DND-41 (cell line): ENCODE data around the gene CDX1.

Experiments used
- ATAC-seq: fragments of 200-7000 bp; cut with Tn5 transposase; 3 replicates; pipeline ENCODE4 v1.9.1; 2021; ENCODE audit warnings: low read depth; ENCODE audit not compliant: insufficient read depth
- DNase-seq: peaks from one replicate; pipeline ENCODE4 v3.0.0-alpha.2; 2020
- H2AFZ ChIP-seq: 2 replicates; pipeline ENCODE4 v1.6.0; 2012; ENCODE audit warnings: low read depth, low read length
- H3K27ac ChIP-seq: 2 replicates; pipeline ENCODE4 v1.5.1; 2012; ENCODE audit warnings: low read length, inconsistent platforms
- H3K27me3 ChIP-seq: fragments of 200-600 bp; sonication (generic); 2 replicates; pipeline ENCODE4 v1.6.0; 2012; ENCODE audit warnings: low read length, mild to moderate bottlenecking, inconsistent platforms; ENCODE audit not compliant: insufficient read depth, poor library complexity
- H3K36me3 ChIP-seq: 2 replicates; pipeline ENCODE4 v1.5.1; 2012; ENCODE audit warnings: low read length, inconsistent platforms; ENCODE audit not compliant: insufficient read depth
- H3K4me1 ChIP-seq: 2 replicates; pipeline ENCODE4 v1.5.1; 2012; ENCODE audit warnings: mild to moderate bottlenecking, low read length; ENCODE audit not compliant: insufficient read depth
- H3K4me2 ChIP-seq: 2 replicates; pipeline ENCODE4 v1.6.0; 2012; ENCODE audit warnings: mild to moderate bottlenecking, moderate library complexity, low read length, inconsistent platforms; ENCODE audit not compliant: insufficient read depth
- H3K4me3 ChIP-seq, 2 experiments: fragments of 200-600 bp in 1 of 2; shearing (Covaris generic) in 1 of 2; 2 replicates each; pipeline ENCODE4 v1.5.1; 2012 to 2016; ENCODE audit warnings: inconsistent platforms in 2 of 2, low read length in 2 of 2, mild to moderate bottlenecking in 2 of 2, low read depth in 1 of 2, moderate library complexity in 1 of 2
- H3K79me2 ChIP-seq: 2 replicates; pipeline ENCODE4 v1.6.0; 2012; ENCODE audit warnings: low read length, inconsistent platforms; ENCODE audit not compliant: insufficient read depth
- H3K9ac ChIP-seq: 2 replicates; pipeline ENCODE4 v1.6.0; 2012; ENCODE audit warnings: low read depth, mild to moderate bottlenecking, inconsistent platforms, low read length, moderate library complexity
- H3K9me3 ChIP-seq: 2 replicates; pipeline ENCODE4 v1.5.1; 2012; ENCODE audit warnings: low read length, moderate library complexity, mild to moderate bottlenecking, inconsistent platforms; ENCODE audit not compliant: insufficient read depth, severe bottlenecking
- H4K20me1 ChIP-seq: 2 replicates; pipeline ENCODE4 v1.6.0; 2012; ENCODE audit warnings: low read length; ENCODE audit not compliant: insufficient read depth
- CTCF ChIP-seq: IDR thresholded peaks from 2 replicates; pipeline ENCODE4 v1.5.1; 2012; ENCODE audit warnings: borderline replicate concordance, low read length, moderate library complexity, mild to moderate bottlenecking; ENCODE audit not compliant: poor library complexity, severe bottlenecking; ENCODE audit errors: extremely low read depth
- EZH2 ChIP-seq: IDR thresholded peaks from 3 replicates; pipeline ENCODE4 v1.6.1; 2012; ENCODE audit warnings: borderline replicate concordance, low read depth, mild to moderate bottlenecking, moderate library complexity, low read length, inconsistent platforms; ENCODE audit not compliant: severe bottlenecking

The CDX1 gene

GRCh38 chr5:150144246-150144801 is 22.3 kb upstream of the CDX1 start:
- no peak overlapping the region for H3K27ac ChIP-seq
- no peak overlapping the region for H3K9ac ChIP-seq
- DNase-seq: peak; percentile 15
- H3K27me3 ChIP-seq: no peaks in the 10 kb centered on the region
- ATAC-seq: peak; percentile 44
- H3K36me3 ChIP-seq: no peaks in the 10 kb centered on the region
- H2AFZ ChIP-seq: no peak overlapping the region
- H3K4me1 ChIP-seq: peaks cover under 1% of the 10 kb centered on the region
- H3K4me2 ChIP-seq: no peak overlapping the region
- TF ChIP-seq CTCF: no peak
- no peak for TF ChIP-seq EZH2
- H4K20me1 ChIP-seq: 0 out of 2 replicates have a peak, but pooled peaks cover 5% of the 10 kb centered on the region
- H3K79me2 ChIP-seq: no peaks in the 10 kb centered on the region
- no peak overlapping the region for H3K4me3 ChIP-seq
- no peaks in the 10 kb centered on the region for H3K9me3 ChIP-seq

GRCh38 chr5:150144879-150145278 is 21.7 kb upstream of the CDX1 start:
- H3K27ac ChIP-seq: no peak overlapping the region
- H3K4me1 ChIP-seq: peaks cover 5% of the 10 kb centered on the region
- H3K4me2 ChIP-seq: no peak overlapping the region

GRCh38 chr5:150146235-150146634 is 20.3 kb upstream of the CDX1 start:
- H2AFZ ChIP-seq: no peak overlapping the region
- no peaks in the 10 kb centered on the region; the same call in 1 of the 2 replicates for H4K20me1 ChIP-seq
- no peaks in the 10 kb centered on the region for H3K27me3 ChIP-seq
- H3K4me1 ChIP-seq: peaks cover 9% of the 10 kb centered on the region
- H3K4me2 ChIP-seq: no peak overlapping the region
- ATAC-seq (no peak), DNase-seq (no peak)
- no peak overlapping the region for H3K9ac ChIP-seq
- no peaks in the 10 kb centered on the region for H3K9me3 ChIP-seq
- no peak overlapping the region for H3K27ac ChIP-seq
- H3K4me3 ChIP-seq: no peak overlapping the region
- H3K79me2 ChIP-seq: no peaks in the 10 kb centered on the region
- TF ChIP-seq EZH2: no peak
- TF ChIP-seq CTCF: no peak
- H3K36me3 ChIP-seq: no peaks in the 10 kb centered on the region

More at GRCh38 chr5:150144879-150145278, 21.7 kb upstream of the CDX1 start:
- DNase-seq: no peak
- no peak for ATAC-seq
- Histone ChIP-seq H4K20me1 (0 out of 2 replicates have a peak, but pooled peaks cover 5% of the 10 kb centered on the region), H2AFZ (no peak overlapping the region), H3K9me3 (no peaks in the 10 kb centered on the region), H3K9ac (no peak overlapping the region), H3K27me3 (no peaks in the 10 kb centered on the region), H3K36me3 (no peaks in the 10 kb centered on the region), H3K79me2 (no peaks in the 10 kb centered on the region), H3K4me3 (no peak overlapping the region)
- TF ChIP-seq EZH2 (no peak), CTCF (no peak)
